ENCODE results near the gene DCPS.

DNA sequence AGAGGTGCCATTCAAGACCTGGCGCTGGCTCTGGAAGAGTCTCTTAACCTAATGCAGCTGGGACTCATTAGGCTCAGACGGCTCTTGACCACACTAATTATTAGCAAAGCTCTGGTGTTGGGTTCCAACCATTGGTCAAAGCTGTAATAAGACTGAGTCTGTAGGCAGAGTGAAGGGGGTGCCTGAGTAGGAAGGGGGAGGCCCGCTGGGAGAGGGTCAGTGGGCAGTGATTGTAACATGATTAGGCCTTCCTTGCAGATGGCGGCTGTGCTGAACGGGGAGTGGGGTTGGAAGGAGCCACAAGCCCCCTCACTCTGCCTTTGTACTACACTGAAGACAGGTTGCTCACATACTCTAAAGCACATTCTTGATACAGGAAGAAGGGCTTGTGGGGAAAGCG, 40.4 kb upstream of the DCPS start:
- TF ChIP-seq, protein P1, sequence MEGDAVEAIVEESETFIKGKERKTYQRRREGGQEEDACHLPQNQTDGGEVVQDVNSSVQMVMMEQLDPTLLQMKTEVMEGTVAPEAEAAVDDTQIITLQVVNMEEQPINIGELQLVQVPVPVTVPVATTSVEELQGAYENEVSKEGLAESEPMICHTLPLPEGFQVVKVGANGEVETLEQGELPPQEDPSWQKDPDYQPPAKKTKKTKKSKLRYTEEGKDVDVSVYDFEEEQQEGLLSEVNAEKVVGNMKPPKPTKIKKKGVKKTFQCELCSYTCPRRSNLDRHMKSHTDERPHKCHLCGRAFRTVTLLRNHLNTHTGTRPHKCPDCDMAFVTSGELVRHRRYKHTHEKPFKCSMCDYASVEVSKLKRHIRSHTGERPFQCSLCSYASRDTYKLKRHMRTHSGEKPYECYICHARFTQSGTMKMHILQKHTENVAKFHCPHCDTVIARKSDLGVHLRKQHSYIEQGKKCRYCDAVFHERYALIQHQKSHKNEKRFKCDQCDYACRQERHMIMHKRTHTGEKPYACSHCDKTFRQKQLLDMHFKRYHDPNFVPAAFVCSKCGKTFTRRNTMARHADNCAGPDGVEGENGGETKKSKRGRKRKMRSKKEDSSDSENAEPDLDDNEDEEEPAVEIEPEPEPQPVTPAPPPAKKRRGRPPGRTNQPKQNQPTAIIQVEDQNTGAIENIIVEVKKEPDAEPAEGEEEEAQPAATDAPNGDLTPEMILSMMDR (IDR thresholded peaks at IDR 0.05) = no peak
- TF ChIP-seq, protein P2, sequence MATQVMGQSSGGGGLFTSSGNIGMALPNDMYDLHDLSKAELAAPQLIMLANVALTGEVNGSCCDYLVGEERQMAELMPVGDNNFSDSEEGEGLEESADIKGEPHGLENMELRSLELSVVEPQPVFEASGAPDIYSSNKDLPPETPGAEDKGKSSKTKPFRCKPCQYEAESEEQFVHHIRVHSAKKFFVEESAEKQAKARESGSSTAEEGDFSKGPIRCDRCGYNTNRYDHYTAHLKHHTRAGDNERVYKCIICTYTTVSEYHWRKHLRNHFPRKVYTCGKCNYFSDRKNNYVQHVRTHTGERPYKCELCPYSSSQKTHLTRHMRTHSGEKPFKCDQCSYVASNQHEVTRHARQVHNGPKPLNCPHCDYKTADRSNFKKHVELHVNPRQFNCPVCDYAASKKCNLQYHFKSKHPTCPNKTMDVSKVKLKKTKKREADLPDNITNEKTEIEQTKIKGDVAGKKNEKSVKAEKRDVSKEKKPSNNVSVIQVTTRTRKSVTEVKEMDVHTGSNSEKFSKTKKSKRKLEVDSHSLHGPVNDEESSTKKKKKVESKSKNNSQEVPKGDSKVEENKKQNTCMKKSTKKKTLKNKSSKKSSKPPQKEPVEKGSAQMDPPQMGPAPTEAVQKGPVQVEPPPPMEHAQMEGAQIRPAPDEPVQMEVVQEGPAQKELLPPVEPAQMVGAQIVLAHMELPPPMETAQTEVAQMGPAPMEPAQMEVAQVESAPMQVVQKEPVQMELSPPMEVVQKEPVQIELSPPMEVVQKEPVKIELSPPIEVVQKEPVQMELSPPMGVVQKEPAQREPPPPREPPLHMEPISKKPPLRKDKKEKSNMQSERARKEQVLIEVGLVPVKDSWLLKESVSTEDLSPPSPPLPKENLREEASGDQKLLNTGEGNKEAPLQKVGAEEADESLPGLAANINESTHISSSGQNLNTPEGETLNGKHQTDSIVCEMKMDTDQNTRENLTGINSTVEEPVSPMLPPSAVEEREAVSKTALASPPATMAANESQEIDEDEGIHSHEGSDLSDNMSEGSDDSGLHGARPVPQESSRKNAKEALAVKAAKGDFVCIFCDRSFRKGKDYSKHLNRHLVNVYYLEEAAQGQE (IDR thresholded peaks at IDR 0.05; ENCODE audit: insufficient read depth in 1 of 2, low read depth in 2 of 2, low read length in 1 of 2) = no peak
- no peak; the same call in 1 of the 2 replicates for TF ChIP-seq POLR2AphosphoS5 (IDR thresholded peaks at IDR 0.05; ENCODE audit: low read depth, low read length)
- TF ChIP-seq SIN3A (IDR thresholded peaks at IDR 0.05; ENCODE audit: borderline replicate concordance, insufficient read depth, low read depth, low read length) = no peak
- no peak for TF ChIP-seq TCF7L2 (IDR thresholded peaks at IDR 0.05; ENCODE audit: low read depth, low read length)
